NT2/D1 (cell line): Measurements from ENCODE around the gene CTBP2.

Experiments used
- SUZ12 ChIP-seq: IDR thresholded peaks from 2 replicates; pipeline ENCODE4 v1.6.1; 2011; ENCODE audit not compliant: insufficient read length, insufficient read depth; ENCODE audit errors: extremely low read depth
- YY1 ChIP-seq: IDR thresholded peaks from 2 replicates; pipeline ENCODE4 v1.6.1; 2011; ENCODE audit not compliant: insufficient read length, insufficient read depth

GRCh38 chr10:125120053-125120710 is 40.2 kb downstream of the CTBP2 start:
- TF ChIP-seq YY1 (no peak), SUZ12 (no peak)
